Measurements from ENCODE around the gene GRIK3.

- TF ChIP-seq CTCF (conservative IDR thresholded peaks at IDR 0.05; ENCODE audit: low read length) (no peak), EZH2phosphoT487 (IDR thresholded peaks at IDR 0.05; ENCODE audit: borderline replicate concordance, low read depth, low read length) (no peak)
Measured at GRCh38 chr1:36947384-36947783, 86.9 kb downstream of the GRIK3 start.

All from OCI-LY7 (cell line).